Osteocyte (in vitro differentiated cells): ENCODE measurements around the gene RALBP1. TPM values are rescaled to one million over a fixed set of nuclear protein-coding genes. Genes with fewer than 3 reads are reported as not detected.

Source experiments
- DNase-seq: peaks from one replicate; pipeline ENCODE4 v3.0.0; 2021; ENCODE audit warnings: mixed read lengths; ENCODE audit not compliant: unreplicated experiment; ENCODE audit errors: extremely low spot score
- H3K27ac Mint-ChIP-seq: one replicate; pipeline ENCODE4 v1.8.0; 2021; ENCODE audit warnings: mild to moderate bottlenecking, mixed read lengths; ENCODE audit not compliant: unreplicated experiment
- H3K27me3 Mint-ChIP-seq: one replicate; pipeline ENCODE4 v1.8.0; 2021; ENCODE audit warnings: mixed read lengths; ENCODE audit not compliant: unreplicated experiment
- H3K36me3 Mint-ChIP-seq: one replicate; pipeline ENCODE4 v1.8.0; 2021; ENCODE audit warnings: mixed read lengths; ENCODE audit not compliant: unreplicated experiment
- H3K4me1 Mint-ChIP-seq: one replicate; pipeline ENCODE4 v1.8.0; 2021; ENCODE audit warnings: mixed read lengths; ENCODE audit not compliant: unreplicated experiment
- H3K4me3 Mint-ChIP-seq: one replicate; pipeline ENCODE4 v1.8.0; 2021; ENCODE audit warnings: mild to moderate bottlenecking, moderate library complexity, mixed read lengths; ENCODE audit not compliant: unreplicated experiment
- H3K9me3 Mint-ChIP-seq: one replicate; pipeline ENCODE4 v1.8.0; 2021; ENCODE audit warnings: mixed read lengths; ENCODE audit not compliant: unreplicated experiment
- CTCF ChIP-seq: fragments of 200-600 bp; sonication (generic); IDR thresholded peaks from 2 replicates; pipeline ENCODE4 v1.5.0; 2021; ENCODE audit warnings: antibody characterized with exemption, mild to moderate bottlenecking, moderate library complexity
- total RNA-seq: library from RNA; stranded (reverse); gene quantifications from 2 replicates; pipeline ENCODE4 v1.2.1, GENCODE V29; 2021

The RALBP1 gene
- total RNA-seq, 1 donor from 2014 or later = 50.9 TPM

DNA sequence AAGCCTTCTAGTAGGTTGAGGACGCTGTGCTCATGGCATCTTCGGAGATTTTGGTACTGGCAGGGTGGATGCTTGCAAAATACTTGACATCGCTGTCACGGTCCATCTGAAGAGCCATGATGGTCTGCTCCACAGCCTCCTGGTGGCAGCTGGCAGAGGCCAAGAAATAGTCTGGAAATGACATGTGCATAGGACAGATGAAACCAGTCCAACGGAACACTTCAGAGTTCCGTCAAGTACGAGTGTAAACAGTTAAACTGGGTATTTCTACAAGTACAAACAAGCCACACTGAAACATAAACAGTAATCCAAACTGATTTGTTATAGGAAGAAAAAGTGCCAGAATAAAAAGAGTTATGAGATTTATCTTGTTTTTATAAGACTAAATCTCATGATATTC, 72.5 kb downstream of the RALBP1 start:
- no peaks in the 10 kb centered on the region for H3K27me3 Mint-ChIP-seq
- peaks cover 61% of the 10 kb centered on the region for H3K36me3 Mint-ChIP-seq
- H3K4me3 Mint-ChIP-seq = no peak overlapping the region
- TF ChIP-seq CTCF = no peak
- H3K9me3 Mint-ChIP-seq = peaks cover 2% of the 10 kb centered on the region
- no peak for DNase-seq
- no peak overlapping the region for H3K27ac Mint-ChIP-seq
- no peaks in the 10 kb centered on the region for H3K4me1 Mint-ChIP-seq

GRCh38 chr18:9549405-9549804, 74.1 kb downstream of the RALBP1 start:
- TF ChIP-seq CTCF = no peak
- no peaks in the 10 kb centered on the region for H3K4me1 Mint-ChIP-seq
- peaks cover 74% of the 10 kb centered on the region for H3K36me3 Mint-ChIP-seq
- peaks cover 7% of the 10 kb centered on the region for H3K9me3 Mint-ChIP-seq
- no peak overlapping the region for H3K27ac Mint-ChIP-seq
- no peak for DNase-seq
- no peak overlapping the region for H3K4me3 Mint-ChIP-seq
- H3K27me3 Mint-ChIP-seq = no peaks in the 10 kb centered on the region

GRCh38 chr18:9550429-9550828, 75.1 kb downstream of the RALBP1 start:
- no peak for DNase-seq
- peaks cover 83% of the 10 kb centered on the region for H3K36me3 Mint-ChIP-seq
- H3K9me3 Mint-ChIP-seq = peaks cover 7% of the 10 kb centered on the region
- H3K27ac Mint-ChIP-seq = no peak overlapping the region
- no peaks in the 10 kb centered on the region for H3K27me3 Mint-ChIP-seq
- no peak for TF ChIP-seq CTCF
- H3K4me3 Mint-ChIP-seq = no peak overlapping the region
- peaks cover 4% of the 10 kb centered on the region for H3K4me1 Mint-ChIP-seq

- peaks cover 82% of the 10 kb centered on the region for H3K36me3 Mint-ChIP-seq
- peaks cover 7% of the 10 kb centered on the region for H3K9me3 Mint-ChIP-seq
- H3K27me3 Mint-ChIP-seq = no peaks in the 10 kb centered on the region
- H3K4me1 Mint-ChIP-seq = peaks cover 4% of the 10 kb centered on the region
- no peak for DNase-seq
- H3K4me3 Mint-ChIP-seq = no peak overlapping the region
- TF ChIP-seq CTCF = no peak
- H3K27ac Mint-ChIP-seq = no peak overlapping the region
These were observed 76.9 kb downstream of the RALBP1 start for GRCh38 chr18:9552191-9552590.

DNA sequence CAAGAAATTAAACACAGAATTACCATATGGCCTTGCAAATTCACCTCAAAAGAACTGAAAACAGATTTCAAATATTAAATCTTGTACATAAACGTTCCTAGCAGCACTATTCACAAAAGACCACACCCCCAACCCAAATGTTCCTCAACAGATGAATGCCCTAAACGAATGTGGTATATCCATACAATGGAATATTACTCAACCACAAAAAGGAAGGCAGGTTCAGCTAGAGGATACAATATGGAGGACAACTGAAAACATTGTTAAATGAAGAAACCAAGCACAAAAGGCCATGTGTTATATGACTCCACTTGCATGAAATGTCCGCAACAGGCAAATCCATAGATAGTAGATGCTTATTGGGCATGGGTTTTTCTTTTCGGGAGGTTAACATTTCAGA, 77.3 kb downstream of the RALBP1 start:
- no peak overlapping the region for H3K4me3 Mint-ChIP-seq
- H3K27me3 Mint-ChIP-seq = no peaks in the 10 kb centered on the region
- H3K4me1 Mint-ChIP-seq = peaks cover 4% of the 10 kb centered on the region
- DNase-seq = no peak
- peaks cover 80% of the 10 kb centered on the region for H3K36me3 Mint-ChIP-seq
- no peak for TF ChIP-seq CTCF
- peaks cover 7% of the 10 kb centered on the region for H3K9me3 Mint-ChIP-seq
- H3K27ac Mint-ChIP-seq = no peak overlapping the region
